Amygdala (tissue), 56 donors: ENCODE results near the gene MARVELD3.
"Not testable (repeated sequence)": the region's sequence is repeated elsewhere in the genome, so short reads cannot be mapped to it uniquely, and the experiment has no call there.

Experiments used
- DNase-seq, 56 donors: peaks; one replicate each; lab custom pipeline; 2025; lab: John Stamatoyannopoulos, UW

The MARVELD3 gene

GRCh38 chr16:71669926-71670536 is 44.0 kb downstream of the MARVELD3 start:
- DNase-seq = no peak

GRCh38 chr16:71670537-71670936 is 44.6 kb downstream of the MARVELD3 start:
- no peak for DNase-seq

- no peak for DNase-seq
These were observed 45.2 kb downstream of the MARVELD3 start for GRCh38 chr16:71671165-71671564.

- no peak for DNase-seq
These were observed 46.1 kb downstream of the MARVELD3 start for GRCh38 chr16:71672125-71672524.

- no peak for DNase-seq
These were observed 47.0 kb downstream of the MARVELD3 start for GRCh38 chr16:71672803-71673581.

GRCh38 chr16:71673582-71673973 is 47.6 kb downstream of the MARVELD3 start:
- no peak for DNase-seq

GRCh38 chr16:71674229-71674628 is 48.2 kb downstream of the MARVELD3 start:
- no peak for DNase-seq

GRCh38 chr16:71675380-71675779 is 49.4 kb downstream of the MARVELD3 start:
- no peak for DNase-seq

GRCh38 chr16:71676236-71676635 is 50.3 kb downstream of the MARVELD3 start:
- DNase-seq = peak in 21 of 56 donors; percentile 1 to 54 (median 17)

- DNase-seq = no peak
These were observed 55.4 kb downstream of the MARVELD3 start for GRCh38 chr16:71681360-71681759.

- not testable (repeated sequence) for DNase-seq
These were observed 58.3 kb downstream of the MARVELD3 start for GRCh38 chr16:71684280-71684679.
